Measurements from ENCODE around the gene GNB3. TPM values are rescaled to one million over a fixed set of nuclear protein-coding genes. Genes with fewer than 3 reads are reported as not detected.

The GNB3 gene
- polyA plus RNA-seq, 2 donors, result 1.1 to 1.3 TPM

DNA sequence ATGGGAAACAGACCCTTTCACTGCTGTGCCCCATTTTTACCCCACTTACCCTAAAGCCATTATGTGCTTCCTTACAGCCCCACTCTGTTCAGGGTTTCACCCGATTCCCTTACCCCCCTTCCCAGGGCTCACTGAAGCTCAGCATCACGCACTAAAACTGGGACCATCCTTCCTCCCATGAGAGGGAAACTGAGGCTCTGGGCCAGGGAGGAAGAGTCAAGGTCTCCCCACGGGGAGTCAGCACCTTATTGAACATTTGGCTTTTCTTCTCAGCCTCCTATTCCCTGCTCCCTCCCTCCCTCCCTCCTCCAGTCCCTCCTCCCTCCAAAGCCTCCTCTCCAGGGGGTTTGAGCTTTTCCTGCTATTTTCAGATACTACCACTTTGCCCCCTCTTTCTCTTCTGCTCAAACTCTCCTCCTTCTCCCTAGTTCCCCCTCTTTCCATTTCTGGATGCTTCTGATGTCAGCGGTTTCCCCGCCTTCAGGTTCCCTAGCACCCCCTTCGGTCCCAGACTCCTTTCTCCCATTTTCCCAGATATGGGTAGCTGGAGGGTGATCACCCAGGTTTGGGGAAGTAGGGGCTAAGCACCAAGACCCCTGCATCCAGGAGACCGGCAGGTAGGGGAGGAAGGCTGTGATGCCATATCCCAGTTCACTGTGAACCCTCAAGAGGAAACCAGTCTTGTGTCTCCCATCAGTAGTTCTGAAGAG, 18.1 kb upstream of the GNB3 start:
- Histone ChIP-seq H3K27me3 (ENCODE audit: control insufficient read depth in 1 of 2, insufficient read depth in 2 of 2, low read length in 2 of 2) (peaks cover 0 to 9% of the 10 kb centered on the region in 2 donors), H3K27ac (ENCODE audit: low read depth in 2 of 2, low read length in 1 of 2) (no peak overlapping the region)
- WGBS, 2 donors, result 59 to 64% methylated on average over 7 of the region's 7 CpGs

DNA sequence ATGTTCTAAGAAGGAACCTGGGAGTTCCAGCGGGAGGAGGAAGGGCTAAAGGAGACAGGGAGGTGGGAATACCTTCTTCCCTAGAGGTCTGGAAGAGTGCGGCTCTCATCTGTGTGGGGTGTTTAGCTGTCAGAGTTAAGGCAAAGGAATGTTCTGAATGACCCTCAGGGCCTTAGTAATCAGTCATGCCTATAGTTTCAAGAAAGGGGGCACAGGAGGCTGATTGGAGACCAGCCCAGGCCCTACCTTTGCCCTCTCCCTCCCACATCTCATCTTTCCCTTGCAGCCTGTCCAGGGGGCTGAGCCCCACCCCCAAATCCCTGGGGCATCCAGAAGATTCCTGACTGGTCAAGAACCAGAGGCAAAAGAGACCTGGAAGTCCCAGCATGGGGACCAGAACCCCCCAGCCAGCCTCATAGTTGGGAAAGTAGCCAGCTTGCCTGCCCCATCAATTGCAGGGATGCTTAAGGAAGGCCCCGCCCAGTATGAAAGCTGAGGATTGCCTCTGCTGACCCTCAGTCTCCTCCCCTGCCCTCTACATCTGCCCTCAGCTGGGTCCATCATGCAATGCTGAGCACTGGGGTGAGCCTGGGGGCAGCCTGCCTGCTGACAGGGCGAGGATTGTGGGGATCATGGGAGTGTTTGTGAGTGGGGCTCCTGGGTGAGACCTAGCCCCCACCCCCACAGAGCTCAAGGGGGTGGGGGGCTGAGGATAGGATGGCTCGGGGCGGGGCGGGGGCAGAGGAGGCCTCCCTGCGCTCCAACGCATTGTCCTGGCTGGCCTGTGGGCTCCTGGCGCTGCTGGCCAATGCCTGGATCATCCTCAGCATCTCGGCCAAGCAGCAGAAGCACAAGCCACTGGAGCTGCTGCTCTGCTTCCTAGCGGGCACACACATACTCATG, 17.3 kb upstream of the GNB3 start:
- H3K27ac ChIP-seq (ENCODE audit: low read depth in 2 of 2, low read length in 1 of 2), result no peak overlapping the region
- H3K27me3 ChIP-seq (ENCODE audit: control insufficient read depth in 1 of 2, insufficient read depth in 2 of 2, low read length in 2 of 2), result peaks cover 0 to 9% of the 10 kb centered on the region in 2 donors
- H3K9me3 ChIP-seq (ENCODE audit: control insufficient read depth in 2 of 2, insufficient read depth in 1 of 2, low read depth in 1 of 2, low read length in 1 of 2), result peaks cover 0 to 5% of the 10 kb centered on the region in 2 donors
- WGBS, 2 donors, result 66 to 70% methylated on average over 8 to 12 of the region's 12 CpGs
- H3K36me3 ChIP-seq (ENCODE audit: control insufficient read depth in 2 of 2, insufficient read depth in 2 of 2, low read length in 1 of 2), result no peaks in the 10 kb centered on the region
- no peak overlapping the region for H3K4me3 ChIP-seq (ENCODE audit: low read depth in 1 of 2, low read length in 2 of 2)
- H3K4me1 ChIP-seq (ENCODE audit: control insufficient read depth in 2 of 2, insufficient read depth in 2 of 2, low read length in 1 of 2), result peaks cover 0 to 4% of the 10 kb centered on the region in 2 donors

More for the DNA sequence above, 18.1 kb upstream of the GNB3 start:
- H3K9me3 ChIP-seq (ENCODE audit: control insufficient read depth in 2 of 2, insufficient read depth in 1 of 2, low read depth in 1 of 2, low read length in 1 of 2), result peaks cover 0 to 9% of the 10 kb centered on the region in 2 donors
- H3K4me1 ChIP-seq (ENCODE audit: control insufficient read depth in 2 of 2, insufficient read depth in 2 of 2, low read length in 1 of 2), result peaks cover 0 to 4% of the 10 kb centered on the region in 2 donors
- no peak overlapping the region for H3K4me3 ChIP-seq (ENCODE audit: low read depth in 1 of 2, low read length in 2 of 2)
- no peaks in the 10 kb centered on the region for H3K36me3 ChIP-seq (ENCODE audit: control insufficient read depth in 2 of 2, insufficient read depth in 2 of 2, low read length in 1 of 2)

DNA sequence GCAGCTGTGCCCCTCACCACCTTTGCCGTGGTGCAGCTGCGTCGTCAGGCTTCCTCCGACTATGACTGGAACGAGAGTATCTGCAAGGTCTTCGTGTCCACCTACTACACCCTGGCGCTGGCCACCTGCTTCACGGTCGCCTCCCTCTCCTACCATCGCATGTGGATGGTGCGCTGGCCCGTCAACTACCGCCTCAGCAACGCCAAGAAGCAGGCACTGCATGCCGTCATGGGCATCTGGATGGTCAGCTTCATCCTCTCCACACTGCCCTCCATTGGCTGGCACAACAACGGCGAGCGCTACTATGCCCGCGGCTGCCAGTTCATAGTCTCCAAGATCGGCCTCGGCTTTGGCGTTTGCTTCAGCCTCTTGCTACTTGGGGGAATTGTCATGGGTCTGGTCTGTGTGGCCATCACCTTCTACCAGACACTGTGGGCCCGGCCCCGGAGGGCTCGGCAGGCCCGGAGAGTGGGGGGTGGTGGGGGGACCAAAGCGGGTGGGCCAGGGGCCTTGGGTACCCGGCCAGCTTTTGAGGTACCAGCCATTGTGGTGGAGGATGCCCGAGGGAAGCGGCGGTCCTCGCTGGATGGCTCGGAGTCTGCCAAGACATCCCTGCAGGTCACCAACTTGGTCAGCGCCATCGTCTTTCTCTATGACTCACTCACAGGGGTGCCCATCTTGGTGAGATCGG, 16.5 kb upstream of the GNB3 start:
- no peak overlapping the region for H3K27ac ChIP-seq (ENCODE audit: low read depth in 2 of 2, low read length in 1 of 2)
- peaks cover 0 to 9% of the 10 kb centered on the region in 2 donors for H3K27me3 ChIP-seq (ENCODE audit: control insufficient read depth in 1 of 2, insufficient read depth in 2 of 2, low read length in 2 of 2)
- H3K4me3 ChIP-seq (ENCODE audit: low read depth in 1 of 2, low read length in 2 of 2), result no peak overlapping the region
- no peaks in the 10 kb centered on the region for H3K36me3 ChIP-seq (ENCODE audit: control insufficient read depth in 2 of 2, insufficient read depth in 2 of 2, low read length in 1 of 2)
- peaks cover 0 to 5% of the 10 kb centered on the region in 2 donors for H3K9me3 ChIP-seq (ENCODE audit: control insufficient read depth in 2 of 2, insufficient read depth in 1 of 2, low read depth in 1 of 2, low read length in 1 of 2)
- H3K4me1 ChIP-seq (ENCODE audit: control insufficient read depth in 2 of 2, insufficient read depth in 2 of 2, low read length in 1 of 2), result peaks cover 0 to 9% of the 10 kb centered on the region in 2 donors
- WGBS, 2 donors, result 78 to 83% methylated on average over 37 of the region's 37 CpGs

DNA sequence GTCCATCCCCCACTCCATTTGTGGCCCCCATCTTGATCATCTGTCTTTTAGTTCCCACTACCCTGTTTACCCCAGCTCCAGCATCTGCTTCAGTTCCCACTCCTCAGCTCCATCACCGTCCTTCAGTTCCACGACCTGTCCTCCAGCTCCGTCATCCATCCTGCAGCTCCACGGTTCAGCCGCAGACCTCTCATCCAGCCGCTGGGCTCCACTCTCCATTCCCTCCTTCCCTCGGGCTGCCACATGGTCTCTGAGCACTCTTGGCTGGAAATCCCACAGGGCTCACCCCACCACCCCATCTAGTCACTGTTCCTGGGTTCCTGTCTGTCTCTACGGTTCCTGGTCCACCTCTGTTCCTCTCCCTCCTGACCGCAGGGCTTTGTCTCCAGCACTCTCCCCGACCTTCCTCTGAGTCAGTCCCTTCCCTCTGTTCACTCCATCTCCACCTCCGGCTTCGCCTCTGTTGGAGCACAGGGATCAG, 15.8 kb upstream of the GNB3 start:
- H3K4me1 ChIP-seq (ENCODE audit: control insufficient read depth in 2 of 2, insufficient read depth in 2 of 2, low read length in 1 of 2), result peaks cover 0 to 13% of the 10 kb centered on the region in 2 donors
- H3K27ac ChIP-seq (ENCODE audit: low read depth in 2 of 2, low read length in 1 of 2), result no peak overlapping the region
- WGBS, 2 donors, result 38 to 47% methylated on average over 11 to 12 of the region's 12 CpGs
- H3K36me3 ChIP-seq (ENCODE audit: control insufficient read depth in 2 of 2, insufficient read depth in 2 of 2, low read length in 1 of 2), result no peaks in the 10 kb centered on the region
- H3K27me3 ChIP-seq (ENCODE audit: control insufficient read depth in 1 of 2, insufficient read depth in 2 of 2, low read length in 2 of 2), result peaks cover 0 to 9% of the 10 kb centered on the region in 2 donors
- H3K9me3 ChIP-seq (ENCODE audit: control insufficient read depth in 2 of 2, insufficient read depth in 1 of 2, low read depth in 1 of 2, low read length in 1 of 2), result peaks cover 0 to 5% of the 10 kb centered on the region in 2 donors
- H3K4me3 ChIP-seq (ENCODE audit: low read depth in 1 of 2, low read length in 2 of 2), result no peak overlapping the region

DNA sequence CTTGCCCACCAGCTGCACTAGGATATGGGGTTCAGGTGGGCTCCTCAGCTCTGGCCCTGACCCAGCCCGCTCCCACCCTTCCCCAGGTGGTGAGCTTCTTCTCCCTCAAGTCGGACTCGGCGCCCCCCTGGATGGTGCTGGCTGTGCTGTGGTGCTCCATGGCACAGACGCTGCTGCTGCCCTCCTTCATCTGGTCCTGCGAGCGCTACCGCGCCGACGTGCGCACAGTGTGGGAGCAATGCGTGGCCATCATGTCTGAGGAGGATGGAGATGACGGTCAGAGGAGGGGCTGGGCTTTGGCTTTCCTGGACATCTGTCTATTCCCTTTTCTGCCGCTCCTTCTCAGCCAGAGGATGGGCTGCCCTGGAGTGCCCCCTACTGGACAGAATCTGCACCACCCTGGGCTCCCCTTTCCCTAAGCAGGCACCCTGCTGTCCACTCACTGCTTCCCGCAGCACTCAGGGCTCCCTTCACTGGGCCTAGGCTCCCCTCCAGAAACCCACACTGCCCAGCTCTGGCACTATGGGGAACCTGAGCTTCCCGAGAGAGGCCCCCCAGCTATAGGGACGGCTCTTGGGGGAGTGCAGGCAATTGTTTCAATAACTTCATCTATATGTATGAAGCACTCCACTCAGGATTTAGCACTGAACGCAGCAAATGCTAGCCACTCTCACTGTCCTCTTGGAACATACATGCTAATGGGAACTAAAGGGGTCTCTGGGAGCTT, 15.2 kb upstream of the GNB3 start:
- H3K4me1 ChIP-seq (ENCODE audit: control insufficient read depth in 2 of 2, insufficient read depth in 2 of 2, low read length in 1 of 2), result peaks cover 0 to 13% of the 10 kb centered on the region in 2 donors
- no peaks in the 10 kb centered on the region for H3K36me3 ChIP-seq (ENCODE audit: control insufficient read depth in 2 of 2, insufficient read depth in 2 of 2, low read length in 1 of 2)
- H3K27me3 ChIP-seq (ENCODE audit: control insufficient read depth in 1 of 2, insufficient read depth in 2 of 2, low read length in 2 of 2), result peaks cover 0 to 9% of the 10 kb centered on the region in 2 donors
- peaks cover 0 to 5% of the 10 kb centered on the region in 2 donors for H3K9me3 ChIP-seq (ENCODE audit: control insufficient read depth in 2 of 2, insufficient read depth in 1 of 2, low read depth in 1 of 2, low read length in 1 of 2)
- no peak overlapping the region for H3K27ac ChIP-seq (ENCODE audit: low read depth in 2 of 2, low read length in 1 of 2)
- no peak overlapping the region for H3K4me3 ChIP-seq (ENCODE audit: low read depth in 1 of 2, low read length in 2 of 2)
- 7 to 10% methylated on average over 19 of the region's 19 CpGs for WGBS, 2 donors

DNA sequence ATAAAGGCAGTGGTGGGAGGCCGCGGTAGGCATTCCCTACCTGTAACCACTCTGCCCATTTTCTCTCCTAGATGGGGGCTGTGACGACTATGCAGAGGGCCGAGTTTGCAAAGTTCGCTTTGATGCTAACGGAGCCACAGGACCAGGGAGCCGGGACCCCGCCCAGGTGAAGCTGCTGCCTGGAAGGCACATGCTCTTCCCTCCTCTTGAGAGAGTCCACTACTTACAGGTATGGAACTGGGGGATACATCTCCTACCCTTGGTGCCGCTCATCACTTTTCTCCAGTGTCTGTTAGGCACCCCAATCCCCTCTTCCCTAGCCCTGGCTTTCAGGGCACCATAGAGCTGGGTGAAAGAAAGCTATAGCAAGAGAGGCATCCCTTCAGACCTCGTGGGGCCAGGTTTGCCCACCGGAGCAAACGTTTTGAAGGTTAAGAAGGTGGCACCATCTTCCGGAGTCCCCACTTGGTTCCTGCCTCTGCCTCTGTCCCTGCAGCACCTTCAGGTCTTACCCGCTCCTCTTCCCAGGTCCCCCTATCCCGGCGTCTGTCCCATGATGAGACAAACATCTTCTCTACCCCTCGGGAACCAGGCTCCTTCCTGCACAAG, 14.5 kb upstream of the GNB3 start:
- Histone ChIP-seq H3K36me3 (ENCODE audit: control insufficient read depth in 2 of 2, insufficient read depth in 2 of 2, low read length in 1 of 2) (no peaks in the 10 kb centered on the region), H3K4me3 (ENCODE audit: low read depth in 1 of 2, low read length in 2 of 2) (no peak overlapping the region), H3K27me3 (ENCODE audit: control insufficient read depth in 1 of 2, insufficient read depth in 2 of 2, low read length in 2 of 2) (peaks cover 0 to 9% of the 10 kb centered on the region in 2 donors), H3K9me3 (ENCODE audit: control insufficient read depth in 2 of 2, insufficient read depth in 1 of 2, low read depth in 1 of 2, low read length in 1 of 2) (peaks cover 0 to 5% of the 10 kb centered on the region in 2 donors), H3K27ac (ENCODE audit: low read depth in 2 of 2, low read length in 1 of 2) (no peak overlapping the region), H3K4me1 (ENCODE audit: control insufficient read depth in 2 of 2, insufficient read depth in 2 of 2, low read length in 1 of 2) (peaks cover 0 to 13% of the 10 kb centered on the region in 2 donors)
- WGBS, 2 donors, result 78% methylated on average over 17 of the region's 17 CpGs

DNA sequence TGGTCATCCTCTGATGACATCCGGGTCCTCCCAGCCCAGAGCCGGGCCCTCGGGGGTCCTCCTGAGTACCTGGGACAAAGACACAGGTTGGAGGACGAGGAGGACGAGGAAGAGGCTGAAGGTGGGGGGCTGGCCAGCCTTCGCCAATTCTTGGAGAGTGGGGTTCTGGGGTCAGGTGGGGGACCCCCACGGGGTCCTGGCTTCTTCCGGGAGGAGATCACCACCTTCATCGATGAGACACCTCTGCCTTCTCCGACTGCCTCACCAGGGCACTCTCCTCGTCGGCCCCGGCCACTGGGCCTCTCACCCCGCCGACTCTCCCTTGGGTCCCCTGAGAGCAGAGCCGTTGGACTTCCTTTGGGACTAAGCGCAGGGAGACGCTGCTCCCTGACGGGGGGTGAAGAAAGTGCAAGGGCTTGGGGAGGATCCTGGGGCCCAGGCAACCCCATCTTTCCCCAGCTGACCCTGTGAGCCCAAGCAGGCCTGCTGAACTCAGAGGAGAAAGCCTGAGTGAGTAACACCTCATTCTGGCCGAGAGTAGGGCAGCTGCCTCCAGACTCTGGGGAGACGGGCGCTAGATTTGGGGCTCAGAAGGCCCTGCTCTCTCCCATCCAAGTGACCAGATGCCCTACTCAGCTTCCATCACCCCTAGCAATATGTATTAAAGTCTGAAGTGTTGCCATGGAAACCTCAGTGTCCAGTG, 13.8 kb upstream of the GNB3 start:
- H3K4me3 ChIP-seq (ENCODE audit: low read depth in 1 of 2, low read length in 2 of 2), result no peak overlapping the region
- 75 to 84% methylated on average over 22 of the region's 22 CpGs for WGBS, 2 donors
- H3K9me3 ChIP-seq (ENCODE audit: control insufficient read depth in 2 of 2, insufficient read depth in 1 of 2, low read depth in 1 of 2, low read length in 1 of 2), result peaks cover 0 to 5% of the 10 kb centered on the region in 2 donors
- peaks cover 0 to 11% of the 10 kb centered on the region in 2 donors for H3K4me1 ChIP-seq (ENCODE audit: control insufficient read depth in 2 of 2, insufficient read depth in 2 of 2, low read length in 1 of 2)
- peaks cover 0 to 9% of the 10 kb centered on the region in 2 donors for H3K27me3 ChIP-seq (ENCODE audit: control insufficient read depth in 1 of 2, insufficient read depth in 2 of 2, low read length in 2 of 2)
- no peak overlapping the region for H3K27ac ChIP-seq (ENCODE audit: low read depth in 2 of 2, low read length in 1 of 2)
- H3K36me3 ChIP-seq (ENCODE audit: control insufficient read depth in 2 of 2, insufficient read depth in 2 of 2, low read length in 1 of 2), result no peaks in the 10 kb centered on the region

DNA sequence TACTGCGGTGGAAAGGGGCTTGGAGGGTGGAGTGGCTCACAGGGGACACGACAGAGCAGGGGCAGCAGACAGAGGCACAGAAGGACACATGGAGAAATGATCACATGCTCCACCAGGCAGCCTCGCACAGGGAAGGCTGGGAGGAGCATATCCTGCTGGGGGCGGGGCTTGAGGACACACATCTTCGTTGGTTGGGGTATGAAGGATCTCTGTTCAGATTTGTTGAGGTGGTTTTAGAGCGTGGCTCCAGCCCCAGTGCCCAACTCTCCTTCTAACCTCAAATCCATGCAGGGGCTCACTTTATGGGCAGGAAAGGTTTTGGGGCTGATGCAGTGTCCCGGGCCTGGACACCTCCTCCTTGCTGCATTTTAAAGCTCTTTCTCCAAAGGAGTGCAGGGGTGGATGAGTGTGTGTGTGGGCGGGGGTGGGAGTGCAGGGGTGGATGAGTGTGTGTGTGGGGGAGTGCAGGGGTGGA, 13.3 kb upstream of the GNB3 start:
- Histone ChIP-seq H3K27ac (ENCODE audit: low read depth in 2 of 2, low read length in 1 of 2) (no peak overlapping the region), H3K9me3 (ENCODE audit: control insufficient read depth in 2 of 2, insufficient read depth in 1 of 2, low read depth in 1 of 2, low read length in 1 of 2) (peaks cover 0 to 5% of the 10 kb centered on the region in 2 donors), H3K4me1 (ENCODE audit: control insufficient read depth in 2 of 2, insufficient read depth in 2 of 2, low read length in 1 of 2) (peaks cover 0 to 9% of the 10 kb centered on the region in 2 donors), H3K4me3 (ENCODE audit: low read depth in 1 of 2, low read length in 2 of 2) (no peak overlapping the region), H3K27me3 (ENCODE audit: control insufficient read depth in 1 of 2, insufficient read depth in 2 of 2, low read length in 2 of 2) (peaks cover 0 to 8% of the 10 kb centered on the region in 2 donors), H3K36me3 (ENCODE audit: control insufficient read depth in 2 of 2, insufficient read depth in 2 of 2, low read length in 1 of 2) (no peaks in the 10 kb centered on the region)
- 5 to 7% methylated on average over 8 of the region's 8 CpGs for WGBS, 2 donors

Data from esophagus (tissue), 2 donors.